Measurements from ENCODE around the gene BMS1. TPM values are rescaled to one million over a fixed set of nuclear protein-coding genes. Genes with fewer than 3 reads are reported as not detected.

Gene BMS1
- total RNA-seq, 1 experiment from 2014 or later: 44.2 TPM

- Histone ChIP-seq H3K23me2 (ENCODE audit: insufficient read length, low read depth, low read length, poor library complexity, severe bottlenecking) (no peaks in the 10 kb centered on the region), H2BK12ac (ENCODE audit: insufficient read length, low read depth, low read length) (no peak overlapping the region), H3K27me3 (ENCODE audit: insufficient read depth, low read length) (no peaks in the 10 kb centered on the region), H2AK5ac (ENCODE audit: insufficient read length, low read length) (no peak overlapping the region), H3K23ac (ENCODE audit: insufficient read length, low read depth, low read length) (no peak overlapping the region), H3K14ac (ENCODE audit: insufficient read depth, low read length) (no peak overlapping the region), H2BK20ac (ENCODE audit: low read depth, low read length, poor library complexity, severe bottlenecking) (no peak overlapping the region), H3K4me2 (ENCODE audit: insufficient read depth, insufficient read length, low read length) (no peak overlapping the region), H2AFZ (ENCODE audit: low read length) (no peak overlapping the region), H3K79me1 (ENCODE audit: insufficient read depth, low read depth, low read length, poor library complexity, severe bottlenecking) (no peaks in the 10 kb centered on the region), H3K79me2 (ENCODE audit: insufficient read depth, low read length) (no peaks in the 10 kb centered on the region), H3K9me3 (ENCODE audit: control insufficient read depth, low read depth, low read length) (no peaks in the 10 kb centered on the region), H3K56ac (ENCODE audit: insufficient read length, low read depth, low read length) (no peak overlapping the region), H3K9ac (ENCODE audit: extremely low read depth, insufficient read length, low read length) (no peak overlapping the region), H3K4me1 (ENCODE audit: insufficient read depth, low read length) (no peaks in the 10 kb centered on the region), H3K4ac (ENCODE audit: low read depth, low read length) (no peak overlapping the region), H2BK5ac (ENCODE audit: insufficient read length, low read length) (no peak overlapping the region), H3K27ac (ENCODE audit: insufficient read length, low read depth, low read length) (no peak overlapping the region), H3K18ac (ENCODE audit: insufficient read length, low read depth, low read length) (no peak overlapping the region), H4K20me1 (ENCODE audit: control insufficient read depth, insufficient read depth, insufficient read length) (no peaks in the 10 kb centered on the region), H2BK15ac (ENCODE audit: low read depth, low read length) (no peak overlapping the region), H3T11ph (ENCODE audit: low read length) (no peak overlapping the region), H4K5ac (ENCODE audit: insufficient read length, low read depth, low read length) (no peak overlapping the region), H2BK120ac (ENCODE audit: low read depth, low read length, poor library complexity, severe bottlenecking) (no peak overlapping the region), H4K91ac (ENCODE audit: insufficient read length, low read depth, low read length) (no peak overlapping the region), H4K8ac (replicated peaks; ENCODE audit: insufficient read length, low read depth, low read length) (no peak overlapping the region)
- Mint-ChIP-seq H3K4me3 (no peak overlapping the region), H3K27me3 (ENCODE audit: low read depth) (no peaks in the 10 kb centered on the region), H3K36me3 (ENCODE audit: insufficient read depth in 1 of 3, low read depth in 3 of 3) (peaks cover 71 to 95% (median 93%) of the 10 kb centered on the region in 3 experiments), H3K27ac (no peak overlapping the region), H3K9me3 (no peaks in the 10 kb centered on the region), H3K4me1 (no peaks in the 10 kb centered on the region)
- no peak for TF ChIP-seq CTCF (conservative IDR thresholded peaks at IDR 0.05)
- WGBS (ENCODE audit: extremely low coverage, insufficient read length, low lambda C conversion rate): no CpG with 5 or more reads among the region's 2 CpGs
- DNase-seq: no peak
Measured at GRCh38 chr10:42795701-42796100, 13.1 kb downstream of the BMS1 start.
